Activated CD8-positive, alpha-beta memory T cell treated with anti-CD3 and anti-CD28 coated beads, Interleukin-2, amount 50 U/mL, for 1 hour (primary cell): ENCODE measurements around the gene MACROD1.

Experiments
- DNase-seq: peaks from one replicate; pipeline ENCODE4 v3.0.0-alpha.2; 2020; ENCODE audit errors: extremely low read depth

Gene MACROD1

DNA sequence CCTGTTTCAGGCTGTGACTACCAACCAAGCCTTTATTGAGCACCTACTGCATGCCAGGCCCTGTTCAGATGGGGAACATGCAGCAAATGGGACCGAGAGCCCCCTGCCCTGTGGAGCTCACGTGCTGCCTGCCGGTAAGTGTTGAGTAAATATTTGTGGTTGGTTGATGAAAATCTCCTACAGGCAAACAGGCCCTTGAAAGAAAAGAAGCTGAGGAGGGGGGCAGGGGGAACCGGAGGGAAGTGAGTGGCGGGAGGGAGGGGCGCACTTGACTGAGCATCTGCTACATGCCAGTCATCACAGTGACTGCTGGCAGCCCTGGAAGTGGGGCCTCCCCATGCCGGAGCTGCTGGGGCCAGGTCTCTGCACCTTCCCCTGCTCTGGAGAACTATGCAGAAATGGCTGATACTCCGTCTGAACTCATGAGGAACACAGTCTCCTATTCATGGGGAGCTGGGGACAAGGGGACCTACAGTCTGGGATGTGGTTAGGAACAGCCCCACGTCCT is 34.2 kb downstream of the MACROD1 start:
- no peak for DNase-seq

DNA sequence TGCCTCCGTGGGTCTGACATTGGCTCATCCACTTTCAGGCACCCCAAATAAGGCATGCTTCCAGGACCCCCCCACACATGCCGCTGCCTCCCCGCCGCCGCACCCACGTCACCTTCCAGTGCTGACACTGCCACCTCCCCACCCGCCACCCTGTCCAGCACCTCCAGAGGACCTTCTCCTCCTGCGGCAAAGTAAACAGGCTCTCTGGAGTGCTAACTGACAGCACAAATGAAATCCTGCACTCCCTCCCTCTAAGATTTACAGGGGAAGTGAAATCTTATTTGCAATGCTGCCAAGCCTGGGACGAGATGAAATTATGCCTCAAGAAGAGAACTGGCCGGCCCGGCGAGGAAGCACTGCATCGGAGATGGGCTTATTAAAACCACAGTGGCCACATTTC is 35.3 kb downstream of the MACROD1 start:
- DNase-seq: no peak

DNA sequence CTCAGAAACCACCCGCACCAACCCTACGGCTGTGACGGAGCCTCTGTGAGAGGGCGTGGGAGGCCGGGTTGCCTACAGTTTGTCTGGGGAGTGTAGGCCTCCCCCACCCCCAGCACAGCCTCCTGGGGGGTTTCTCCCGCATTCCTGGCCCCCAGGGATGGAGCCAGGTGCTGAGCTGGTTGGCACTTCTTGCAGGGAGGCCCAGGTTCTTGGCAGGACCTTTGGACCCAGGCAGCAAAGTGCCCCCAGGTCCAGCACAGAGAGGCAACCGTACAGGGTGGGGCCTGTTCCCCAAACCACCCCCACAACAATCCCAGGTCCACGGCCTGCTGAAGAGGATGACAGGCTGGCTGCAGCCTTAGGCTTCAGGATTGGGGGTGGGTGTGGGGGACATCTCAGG is 36.5 kb downstream of the MACROD1 start:
- DNase-seq: no peak

DNA sequence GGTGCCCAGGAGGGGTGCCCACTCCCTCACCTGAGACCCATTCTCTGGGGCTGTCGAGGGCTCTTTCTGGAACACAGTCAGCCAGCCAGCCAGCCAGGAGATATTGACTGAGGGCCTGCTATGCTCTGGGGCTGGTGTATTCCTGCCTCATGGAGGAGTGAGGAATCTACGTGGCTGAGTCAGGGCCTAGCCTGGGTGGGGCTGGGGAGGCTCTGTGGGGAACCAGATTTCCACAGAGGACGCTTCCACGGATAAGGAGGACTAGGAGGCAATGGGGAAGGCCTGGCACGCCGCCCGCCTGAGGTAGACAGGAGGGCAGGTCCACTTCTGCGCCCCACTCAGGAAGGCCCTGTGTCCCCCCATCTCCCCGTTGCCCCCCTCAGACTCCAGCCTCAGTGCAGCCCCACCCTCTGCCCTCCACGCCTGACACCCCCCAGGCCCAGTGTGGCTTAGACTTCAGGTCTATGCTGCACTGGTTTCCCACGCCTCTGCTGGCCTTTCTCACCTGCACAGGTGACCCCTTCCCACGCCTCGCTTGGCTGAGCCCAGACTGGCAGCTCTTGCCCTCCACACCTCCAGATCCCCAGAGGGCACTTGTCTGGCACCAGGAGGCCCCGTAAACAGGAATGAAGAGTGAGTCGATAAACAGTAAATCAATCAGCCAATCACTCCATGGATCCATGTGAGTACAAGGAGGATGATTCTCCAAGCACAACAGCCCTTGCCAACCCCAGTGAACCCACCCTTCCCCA is 37.5 kb downstream of the MACROD1 start:
- DNase-seq: no peak

DNA sequence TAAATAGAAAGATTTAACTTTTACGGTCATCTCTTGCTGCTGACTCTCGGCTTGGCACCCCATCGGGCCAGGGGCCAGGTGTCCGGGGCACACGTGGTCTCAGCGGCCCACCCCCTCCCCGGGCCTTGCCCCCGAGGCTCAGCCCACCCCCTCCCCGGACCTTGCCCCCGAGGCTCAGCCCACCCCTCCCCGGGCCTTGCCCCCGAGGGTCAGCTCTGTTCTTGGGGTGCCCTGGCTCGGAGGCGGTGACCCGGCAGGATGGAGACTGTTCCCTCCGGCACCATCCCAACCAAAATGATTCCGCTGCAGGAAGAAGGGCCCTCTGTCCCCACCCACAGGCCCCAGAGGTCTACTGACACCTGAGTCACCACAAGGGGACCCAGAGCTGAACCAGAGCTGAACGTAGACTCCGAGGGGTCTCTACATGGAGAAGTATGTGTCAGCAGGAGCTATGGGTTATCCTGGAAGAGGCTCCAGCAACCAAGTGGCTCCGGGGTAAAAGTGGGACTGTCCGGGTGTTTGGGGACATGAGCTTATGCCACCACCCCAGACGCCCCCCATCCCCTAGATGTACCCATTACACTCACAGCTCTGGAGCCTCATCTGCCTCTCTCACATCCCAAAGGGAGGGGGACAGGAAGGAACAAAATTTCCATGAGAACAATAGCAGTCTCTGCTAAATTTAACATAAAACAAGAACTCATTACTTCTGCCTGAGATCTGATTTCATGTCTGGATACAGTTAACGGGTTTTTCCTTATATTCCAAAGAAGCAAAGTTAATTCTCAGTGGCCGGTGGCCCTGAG is 38.4 kb downstream of the MACROD1 start:
- DNase-seq: no peak

DNA sequence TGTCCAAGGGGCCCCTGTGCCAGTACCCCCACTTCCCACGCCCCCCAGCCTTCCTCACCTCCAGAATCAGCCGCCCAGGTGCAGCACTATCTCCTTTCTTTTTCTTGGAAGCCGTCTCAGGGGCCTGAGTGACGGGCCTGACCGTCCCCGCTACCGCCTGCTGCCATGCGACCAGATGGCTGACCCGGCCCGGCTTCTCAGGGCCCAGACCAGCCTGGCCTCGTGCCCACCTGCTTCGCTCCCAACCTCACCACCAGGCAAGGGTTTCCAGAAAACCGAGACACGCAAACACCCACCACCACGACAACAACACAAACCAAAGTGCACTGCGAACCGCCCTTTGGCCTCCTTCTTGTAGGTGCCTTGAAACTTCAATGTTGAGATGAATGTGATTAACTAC is 39.1 kb downstream of the MACROD1 start:
- no peak for DNase-seq

DNA sequence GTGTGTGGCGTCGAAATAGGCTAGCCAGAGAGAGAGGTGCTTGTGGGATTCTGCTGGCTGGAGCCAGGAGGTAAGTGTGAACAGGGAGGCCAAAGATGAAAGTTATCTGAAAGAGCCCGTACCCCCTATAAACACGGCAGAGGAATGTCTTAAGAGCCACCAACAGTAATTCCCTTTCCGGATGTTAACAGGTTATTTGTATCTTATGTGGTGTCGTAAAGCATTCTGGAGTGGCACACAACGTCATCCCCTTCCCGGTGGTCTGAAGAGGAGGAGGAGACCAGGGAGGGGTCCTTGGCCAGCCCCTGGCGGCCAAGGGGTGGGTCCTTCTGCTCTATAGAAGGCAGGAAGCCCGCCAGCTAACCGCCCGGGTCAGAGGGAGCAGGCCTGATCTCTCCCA is 39.5 kb downstream of the MACROD1 start:
- DNase-seq: no peak

DNA sequence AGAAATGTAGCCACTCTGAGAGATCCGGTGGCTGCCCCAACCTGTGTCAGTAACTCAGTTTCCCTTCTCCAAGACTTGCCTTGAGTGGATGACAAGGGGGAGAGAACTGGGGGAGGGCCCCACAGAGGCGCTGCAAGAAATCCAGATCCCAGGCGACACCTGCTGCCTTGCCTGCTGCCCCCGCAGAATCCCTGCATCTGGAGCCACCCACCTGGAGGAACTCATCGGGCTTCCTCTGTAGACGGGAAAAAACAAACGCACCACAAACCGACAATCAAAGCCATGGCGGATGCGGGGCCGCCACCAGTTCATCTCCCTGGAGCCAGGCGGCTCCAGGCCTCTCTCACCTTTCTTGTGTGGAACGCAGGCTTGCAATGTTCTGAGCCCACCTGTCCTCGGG is 40.2 kb downstream of the MACROD1 start:
- DNase-seq: no peak

DNA sequence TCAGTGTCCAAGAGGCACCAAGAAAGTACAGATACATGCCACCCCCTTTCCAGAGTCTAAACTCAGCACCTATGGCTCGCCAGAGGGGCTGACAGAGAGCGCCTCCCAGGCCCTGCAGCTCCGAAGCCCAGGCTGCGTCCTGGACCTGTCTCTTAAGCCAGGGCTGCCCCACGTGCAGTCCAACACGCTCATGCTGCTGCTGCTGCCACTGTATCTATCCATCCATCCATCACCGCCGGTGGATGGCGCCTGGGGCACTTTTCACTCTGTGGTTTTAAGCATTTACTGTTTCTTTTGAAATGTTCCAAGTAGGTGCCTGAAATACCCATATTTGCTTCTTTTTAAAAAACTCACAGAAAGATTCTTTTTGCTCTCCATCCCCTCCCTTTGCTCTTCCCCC is 41.8 kb downstream of the MACROD1 start:
- no peak for DNase-seq

DNA sequence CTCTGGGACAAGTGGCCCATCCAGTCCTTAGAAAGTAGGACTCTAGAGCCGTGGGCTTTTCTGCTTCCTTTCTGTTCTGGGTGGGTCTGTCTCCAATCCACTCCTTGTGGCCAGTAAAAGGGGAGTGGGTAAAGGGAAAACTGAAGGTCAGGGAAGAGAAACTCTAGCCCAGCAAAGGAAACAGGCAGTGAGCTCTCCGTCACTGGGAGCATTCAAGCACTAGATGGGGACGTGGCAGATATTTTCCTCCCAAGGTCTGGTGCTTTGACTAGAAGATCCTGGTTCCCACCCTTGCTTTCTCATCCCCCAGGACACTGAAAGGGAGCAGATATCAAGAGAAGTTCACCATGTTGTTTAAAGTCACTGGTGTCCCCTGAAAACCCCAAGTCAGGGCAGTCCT is 42.2 kb downstream of the MACROD1 start:
- DNase-seq: no peak

DNA sequence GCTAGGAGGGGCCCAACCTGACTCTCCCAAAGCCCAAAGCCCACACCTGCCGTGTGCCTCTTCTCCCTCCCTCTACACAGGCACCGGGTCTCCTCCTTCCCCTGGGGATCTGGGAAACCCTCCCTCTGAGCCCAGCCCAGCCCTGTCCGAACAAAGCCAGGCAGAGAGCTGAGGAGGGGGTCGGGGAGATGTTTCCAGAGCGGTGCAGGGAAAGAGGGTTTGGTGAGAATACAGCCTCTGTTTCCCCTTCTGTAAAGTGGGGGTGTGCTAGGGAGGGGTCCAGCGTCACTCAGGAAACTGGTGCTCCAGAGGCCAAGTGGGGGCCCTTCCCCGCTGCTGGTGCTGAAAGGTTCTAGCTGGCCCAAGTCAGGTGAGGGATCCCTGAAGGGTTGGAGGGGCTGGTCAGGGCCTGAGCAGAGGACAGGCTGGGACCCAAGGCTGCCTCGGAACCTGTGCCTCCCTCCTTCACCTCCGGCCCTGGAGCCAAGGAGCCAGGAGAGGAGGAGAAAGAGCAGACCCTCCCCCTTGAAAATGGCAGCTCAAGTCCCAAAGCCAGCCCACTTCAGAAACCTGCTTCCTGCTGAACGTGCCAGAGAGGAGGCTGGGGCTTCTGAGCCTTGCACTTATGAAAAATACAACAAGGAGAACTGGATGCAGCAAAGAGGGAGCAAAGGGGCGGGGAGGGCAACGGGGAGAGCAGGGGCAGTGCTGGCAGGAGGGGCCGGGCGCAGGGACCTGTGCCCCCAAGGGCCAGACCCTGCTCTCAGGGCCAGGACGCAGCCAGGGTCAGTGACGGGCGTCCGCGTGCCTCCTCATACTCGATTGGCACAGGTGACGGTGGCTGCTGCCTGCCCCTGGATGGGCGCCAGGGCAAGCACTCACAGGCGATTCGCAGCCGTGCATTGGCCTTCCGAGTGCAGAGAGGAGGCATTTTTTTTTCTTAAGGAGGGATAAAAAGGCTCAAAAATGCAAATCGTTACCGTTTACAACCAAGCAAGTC is 43.2 kb downstream of the MACROD1 start:
- no peak for DNase-seq

DNA sequence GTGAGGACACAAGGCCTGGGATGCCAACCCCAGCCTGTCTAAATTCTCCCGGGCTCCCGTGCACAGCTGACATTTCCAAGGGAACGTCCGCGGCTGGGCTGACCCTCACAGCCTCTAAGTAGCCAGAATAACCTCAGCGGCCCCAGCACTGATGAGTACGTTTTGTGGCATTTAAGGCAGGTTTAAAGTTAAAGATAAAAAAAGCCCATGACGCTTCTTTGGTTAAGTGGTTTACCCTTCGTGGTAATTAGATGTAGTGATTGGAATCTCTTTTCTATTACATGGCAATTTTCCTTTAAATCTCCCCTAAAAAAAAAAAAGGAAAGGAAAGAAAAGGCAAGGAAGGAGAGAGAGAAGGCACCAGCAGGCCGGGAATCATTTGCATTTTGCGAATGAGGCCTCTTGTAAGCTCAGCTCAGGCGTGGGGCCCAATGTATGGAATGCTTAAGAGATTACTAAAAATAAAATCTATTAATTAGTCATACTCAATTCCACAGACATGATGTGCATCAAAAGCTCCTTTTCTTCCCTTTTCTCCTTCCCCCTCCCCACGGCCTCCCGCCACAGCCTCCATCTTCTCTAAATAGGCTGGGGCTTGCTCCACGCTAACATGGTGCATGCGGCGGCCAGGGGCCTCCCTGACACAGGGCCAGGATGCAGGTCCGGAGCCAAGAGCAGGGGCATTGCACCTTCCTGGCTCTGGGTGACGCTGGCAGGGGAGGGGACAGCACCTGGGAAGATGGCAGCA is 44.1 kb downstream of the MACROD1 start:
- no peak for DNase-seq

DNA sequence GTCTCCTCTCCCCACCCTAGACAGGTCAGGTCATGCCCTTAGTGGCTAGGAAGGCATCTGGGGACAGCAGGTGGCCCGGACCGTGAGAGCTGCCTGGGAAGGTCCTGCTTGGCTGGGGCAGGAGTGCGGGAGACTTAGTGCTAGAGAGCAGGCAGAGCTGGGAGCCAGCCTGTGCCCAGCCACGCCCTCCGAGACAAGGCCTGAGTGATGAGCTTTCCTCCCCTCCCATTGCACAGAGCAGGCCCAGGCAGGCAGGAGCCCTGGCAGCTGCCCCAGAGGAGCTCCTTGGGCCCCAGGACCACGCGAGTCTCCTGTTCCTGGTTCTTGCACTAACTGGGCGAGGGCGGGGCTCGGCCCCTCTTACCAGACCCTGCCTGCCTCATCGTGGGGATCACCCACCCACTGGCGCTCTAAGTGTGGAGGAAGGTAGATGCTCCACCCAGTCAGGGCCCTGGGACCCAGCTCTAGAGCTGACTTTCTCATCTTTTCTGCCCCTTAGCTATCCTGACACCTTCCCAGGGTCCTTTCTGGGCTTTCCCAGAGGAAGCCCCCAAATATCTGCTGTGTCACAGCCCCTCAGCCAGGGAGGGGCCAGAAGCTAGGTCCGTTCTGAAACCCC is 44.9 kb downstream of the MACROD1 start:
- DNase-seq: no peak

DNA sequence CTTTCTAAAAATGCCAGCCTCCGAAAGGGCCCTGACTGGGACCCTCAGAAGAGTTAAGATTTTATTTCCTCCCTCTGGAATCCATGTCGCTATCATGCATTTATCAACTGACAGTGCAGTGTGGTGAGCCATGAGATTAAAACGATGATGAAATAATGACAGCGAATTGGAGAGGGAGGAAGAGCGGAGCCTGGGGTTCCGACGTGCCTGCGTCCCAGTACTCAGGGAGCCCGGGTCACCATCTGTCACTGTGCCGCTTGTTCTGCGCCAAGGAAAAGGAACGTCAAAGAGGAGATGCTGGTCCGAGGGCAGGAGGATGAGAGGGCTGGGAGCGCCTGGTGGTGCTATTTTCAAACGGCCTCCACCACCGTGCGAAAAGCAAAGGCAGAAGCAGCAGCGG is 46.2 kb downstream of the MACROD1 start:
- no peak for DNase-seq

DNA sequence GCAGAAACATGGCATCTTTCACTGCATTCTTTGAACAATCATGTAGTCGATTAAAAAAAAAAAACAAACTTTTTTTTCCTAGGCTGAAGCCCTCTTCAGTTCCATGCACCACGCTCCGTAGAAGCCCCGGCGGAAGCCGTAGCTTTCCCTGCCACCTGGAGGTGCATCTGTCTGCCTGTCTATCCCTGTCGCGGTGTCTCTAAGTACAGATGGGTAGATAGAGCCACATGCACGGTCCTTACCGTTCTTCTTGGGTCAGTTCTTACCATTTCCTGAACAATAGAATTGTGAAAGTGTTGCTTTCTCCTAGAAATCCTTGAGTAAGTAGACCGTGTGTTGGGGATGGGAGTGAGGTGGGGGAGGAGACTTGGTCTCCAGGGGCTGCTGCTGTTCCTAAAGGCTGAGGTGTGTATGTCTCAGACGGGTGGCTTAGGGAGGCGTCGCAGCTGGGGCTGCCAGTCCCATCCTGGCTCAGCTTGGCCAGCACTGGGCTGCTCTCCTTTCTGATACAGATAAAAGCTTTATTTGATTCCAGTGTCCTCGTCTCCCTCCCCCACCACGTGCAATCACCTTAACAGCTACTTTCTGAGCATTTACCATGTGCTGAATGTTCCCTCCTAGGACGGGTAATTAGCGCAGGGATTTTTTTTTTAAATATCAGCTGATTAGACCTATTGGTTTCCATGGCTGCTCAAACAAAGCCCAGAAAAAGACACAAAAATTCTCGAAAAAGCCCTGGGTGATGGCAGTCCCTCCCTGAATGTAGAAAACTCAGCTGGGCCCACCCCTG is 46.8 kb downstream of the MACROD1 start:
- no peak for DNase-seq

DNA sequence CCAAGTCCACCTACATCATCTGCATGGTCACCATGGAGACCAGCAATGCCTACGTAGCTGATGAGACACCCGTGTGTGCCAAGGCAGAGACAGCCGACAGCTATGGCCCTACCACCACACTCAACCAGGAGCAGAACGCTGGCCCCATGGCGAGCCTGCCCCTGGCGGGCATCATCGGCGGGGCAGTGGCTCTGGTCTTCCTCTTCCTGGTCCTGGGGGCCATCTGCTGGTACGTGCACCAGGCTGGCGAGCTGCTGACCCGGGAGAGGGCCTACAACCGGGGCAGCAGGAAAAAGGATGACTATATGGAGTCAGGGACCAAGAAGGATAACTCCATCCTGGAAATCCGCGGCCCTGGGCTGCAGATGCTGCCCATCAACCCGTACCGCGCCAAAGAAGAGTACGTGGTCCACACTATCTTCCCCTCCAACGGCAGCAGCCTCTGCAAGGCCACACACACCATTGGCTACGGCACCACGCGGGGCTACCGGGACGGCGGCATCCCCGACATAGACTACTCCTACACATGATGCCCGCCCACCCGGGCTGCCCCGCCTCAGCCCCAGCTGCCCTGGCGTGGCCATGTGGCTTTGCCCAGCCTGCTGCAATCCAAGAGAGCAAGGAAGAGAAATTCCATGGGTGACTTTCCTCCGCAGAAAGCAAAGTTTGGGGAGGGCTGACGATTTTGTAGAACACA is 48.0 kb downstream of the MACROD1 start:
- no peak for DNase-seq

DNA sequence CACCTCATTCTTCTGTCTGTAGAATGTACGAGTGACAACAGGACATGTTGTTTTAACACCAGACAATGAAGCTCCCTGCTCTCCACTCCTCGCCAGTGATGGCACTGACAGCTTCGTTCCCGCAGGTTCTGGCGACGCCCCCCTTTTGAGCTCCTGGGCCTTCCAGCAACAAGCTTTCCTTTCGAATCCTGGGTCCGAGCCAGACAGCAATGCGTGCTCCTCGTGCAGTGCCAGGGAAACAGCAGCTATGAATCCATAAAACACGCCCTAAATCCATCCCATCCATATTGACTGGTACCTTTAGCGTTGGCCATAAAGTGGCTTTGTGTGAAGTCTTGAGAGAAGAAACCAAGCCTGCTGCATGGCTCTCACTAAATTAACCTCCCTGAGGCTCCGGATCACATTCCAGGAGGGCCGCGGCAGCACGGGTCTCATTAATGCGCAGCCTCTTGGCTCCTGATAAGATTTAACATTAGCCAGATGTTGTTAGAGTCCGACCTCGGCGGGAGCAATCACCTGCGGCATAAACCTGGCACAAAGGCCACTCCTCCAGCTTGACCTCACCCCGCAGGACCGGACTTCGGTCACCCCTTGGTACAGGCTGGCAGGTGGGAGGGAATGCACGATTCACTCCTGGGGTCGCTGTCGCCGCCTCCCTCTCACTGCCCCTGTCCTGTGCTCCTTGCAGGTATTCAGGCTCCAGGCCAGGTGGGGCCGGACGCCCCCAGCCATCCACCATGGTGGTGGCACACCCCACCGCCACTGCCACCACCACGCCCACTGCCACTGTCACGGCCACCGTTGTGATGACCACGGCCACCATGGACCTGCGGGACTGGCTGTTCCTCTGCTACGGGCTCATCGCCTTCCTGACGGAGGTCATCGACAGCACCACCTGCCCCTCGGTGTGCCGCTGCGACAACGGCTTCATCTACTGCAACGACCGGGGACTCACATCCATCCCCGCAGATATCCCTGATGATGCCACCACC is 50.1 kb downstream of the MACROD1 start:
- DNase-seq: no peak

DNA sequence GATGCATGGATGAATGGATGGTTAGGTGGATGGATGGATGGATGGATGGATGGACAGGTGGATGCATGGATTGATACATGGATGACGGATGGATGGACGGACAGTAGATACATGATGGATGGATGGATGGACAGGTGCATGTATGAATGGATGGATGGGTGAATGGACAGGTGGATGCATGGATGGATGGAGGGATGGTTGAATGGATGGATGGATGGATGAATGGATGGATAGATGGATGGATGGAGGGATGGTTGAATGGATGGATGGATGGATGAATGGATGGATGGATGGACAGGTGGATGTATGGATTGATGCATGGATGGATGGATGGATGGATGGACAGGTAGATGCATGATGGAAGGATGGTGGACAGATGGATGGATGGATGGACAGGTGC is 51.7 kb downstream of the MACROD1 start:
- no peak for DNase-seq
